HEK293 (cell line): Measurements from ENCODE around the gene SERPINA6.
"Not testable (repeated sequence)": the region's sequence is repeated elsewhere in the genome, so short reads cannot be mapped to it uniquely, and the experiment has no call there.

ENCODE experiments used
- CTCF ChIA-PET: fragments of 350-600 bp; formaldehyde crosslinking; extraction: SDS; loops from one replicate; lab custom pipeline; 2021; ENCODE audit warnings: antibody characterized with exemption; lab: Yijun Ruan, JAX
- POLR2A ChIA-PET: fragments of 300-600 bp; formaldehyde crosslinking; extraction: SDS; loops from one replicate; lab custom pipeline; 2020; ENCODE audit warnings: antibody characterized with exemption, inconsistent platforms; lab: Yijun Ruan, JAX
- H3K27ac ChIP-seq: fragments of 200-500 bp; sonication (Bioruptor generic); 2 replicates; pipeline ENCODE4 v1.5.1; 2014; ENCODE audit warnings: low read depth, low read length, control low read depth, inconsistent platforms; ENCODE audit errors: extremely low read depth
- H3K36me3 ChIP-seq, 2 experiments: fragments of 200-500 bp in 1 of 2; sonication (Bioruptor generic) in 1 of 2; 1 replicate in 1 of 2; 2 replicates in 1 of 2; pipeline ENCODE4 v1.5.1; 2014 to 2017; ENCODE audit warnings: inconsistent platforms in 2 of 2, low read length in 2 of 2; ENCODE audit not compliant: control insufficient read depth in 2 of 2, insufficient read depth in 1 of 2
- H3K4me1 ChIP-seq: fragments of 200-500 bp; sonication (Bioruptor generic); 2 replicates; pipeline ENCODE4 v1.5.1; 2014; ENCODE audit warnings: mild to moderate bottlenecking, low read length, inconsistent platforms; ENCODE audit not compliant: control insufficient read depth, insufficient read depth
- H3K4me3 ChIP-seq: 2 replicates; pipeline ENCODE4 v1.5.1; 2011; ENCODE audit warnings: low read depth, mild to moderate bottlenecking, control low read depth, low read length, moderate library complexity
- H3K9me3 ChIP-seq: fragments of 200-500 bp; sonication (Bioruptor generic); 2 replicates; pipeline ENCODE4 v1.5.1; 2014; ENCODE audit warnings: low read depth, low read length, inconsistent platforms; ENCODE audit not compliant: control insufficient read depth, insufficient read depth

SERPINA6 gene

GRCh38 chr14:94264195-94264594 lies 58.9 kb downstream of the SERPINA6 start:
- H3K4me1 ChIP-seq, H3K9me3 ChIP-seq, H3K36me3 ChIP-seq, H3K27ac ChIP-seq, POLR2A ChIA-PET, CTCF ChIA-PET, H3K4me3 ChIP-seq: not testable (repeated sequence)
